ENCODE data around the gene PIGS. TPM values are rescaled to one million over a fixed set of nuclear protein-coding genes. Genes with fewer than 3 reads are reported as not detected.

Gene PIGS
- total and polyA plus RNA-seq, 4 donors: 10.0 to 71.9 (median 57.2) TPM

DNA sequence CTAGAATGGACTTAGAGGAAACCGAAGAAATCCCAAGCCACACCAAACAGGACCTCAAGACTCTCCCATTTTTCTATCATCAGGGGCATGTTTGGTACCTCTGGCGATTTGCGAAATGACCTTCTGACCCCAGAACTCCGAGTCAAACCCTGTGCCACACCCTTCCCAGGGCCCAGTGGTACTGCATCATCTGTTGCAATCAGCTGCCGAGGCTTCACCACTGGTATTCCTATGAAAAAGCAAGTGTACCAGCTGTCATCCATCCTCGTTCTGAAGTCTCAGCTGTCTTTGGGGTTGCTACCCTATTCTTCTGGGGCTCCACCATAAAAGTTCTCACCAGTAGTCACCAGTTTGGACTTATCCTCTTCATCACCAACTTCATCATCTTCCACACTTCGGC is 45.0 kb upstream of the PIGS start:
- Histone ChIP-seq H3K27me3 (ENCODE audit: control insufficient read depth in 3 of 3, insufficient read depth in 3 of 3, low read length in 2 of 3) (no peaks in the 10 kb centered on the region), H3K9ac (ENCODE audit: insufficient read depth in 1 of 2, low read length in 2 of 2) (no peak overlapping the region), H3K36me3 (ENCODE audit: control insufficient read depth in 4 of 4, insufficient read depth in 4 of 4, low read length in 4 of 4) (peaks cover 41 to 55% (median 52%) of the 10 kb centered on the region in 4 donors), H3K27ac (ENCODE audit: low read depth in 1 of 2, low read length in 1 of 2) (no peak overlapping the region), H3K4me3 (no peak overlapping the region), H3K9me3 (ENCODE audit: control insufficient read depth in 4 of 4, insufficient read depth in 3 of 4, low read length in 3 of 4) (no peaks in the 10 kb centered on the region), H3K4me1 (ENCODE audit: control insufficient read depth in 5 of 5, insufficient read depth in 5 of 5, low read length in 5 of 5) (no peaks in the 10 kb centered on the region)
- TF ChIP-seq, protein P1, sequence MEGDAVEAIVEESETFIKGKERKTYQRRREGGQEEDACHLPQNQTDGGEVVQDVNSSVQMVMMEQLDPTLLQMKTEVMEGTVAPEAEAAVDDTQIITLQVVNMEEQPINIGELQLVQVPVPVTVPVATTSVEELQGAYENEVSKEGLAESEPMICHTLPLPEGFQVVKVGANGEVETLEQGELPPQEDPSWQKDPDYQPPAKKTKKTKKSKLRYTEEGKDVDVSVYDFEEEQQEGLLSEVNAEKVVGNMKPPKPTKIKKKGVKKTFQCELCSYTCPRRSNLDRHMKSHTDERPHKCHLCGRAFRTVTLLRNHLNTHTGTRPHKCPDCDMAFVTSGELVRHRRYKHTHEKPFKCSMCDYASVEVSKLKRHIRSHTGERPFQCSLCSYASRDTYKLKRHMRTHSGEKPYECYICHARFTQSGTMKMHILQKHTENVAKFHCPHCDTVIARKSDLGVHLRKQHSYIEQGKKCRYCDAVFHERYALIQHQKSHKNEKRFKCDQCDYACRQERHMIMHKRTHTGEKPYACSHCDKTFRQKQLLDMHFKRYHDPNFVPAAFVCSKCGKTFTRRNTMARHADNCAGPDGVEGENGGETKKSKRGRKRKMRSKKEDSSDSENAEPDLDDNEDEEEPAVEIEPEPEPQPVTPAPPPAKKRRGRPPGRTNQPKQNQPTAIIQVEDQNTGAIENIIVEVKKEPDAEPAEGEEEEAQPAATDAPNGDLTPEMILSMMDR (IDR thresholded peaks at IDR 0.05; ENCODE audit: control extremely low read depth, extremely low read depth): no peak
- ATAC-seq (ENCODE audit: insufficient read depth, low FRiP score): no peak
- 87 to 88% methylated on average over 7 of the region's 7 CpGs for WGBS, 2 donors
- DNase-seq: no peak

DNA sequence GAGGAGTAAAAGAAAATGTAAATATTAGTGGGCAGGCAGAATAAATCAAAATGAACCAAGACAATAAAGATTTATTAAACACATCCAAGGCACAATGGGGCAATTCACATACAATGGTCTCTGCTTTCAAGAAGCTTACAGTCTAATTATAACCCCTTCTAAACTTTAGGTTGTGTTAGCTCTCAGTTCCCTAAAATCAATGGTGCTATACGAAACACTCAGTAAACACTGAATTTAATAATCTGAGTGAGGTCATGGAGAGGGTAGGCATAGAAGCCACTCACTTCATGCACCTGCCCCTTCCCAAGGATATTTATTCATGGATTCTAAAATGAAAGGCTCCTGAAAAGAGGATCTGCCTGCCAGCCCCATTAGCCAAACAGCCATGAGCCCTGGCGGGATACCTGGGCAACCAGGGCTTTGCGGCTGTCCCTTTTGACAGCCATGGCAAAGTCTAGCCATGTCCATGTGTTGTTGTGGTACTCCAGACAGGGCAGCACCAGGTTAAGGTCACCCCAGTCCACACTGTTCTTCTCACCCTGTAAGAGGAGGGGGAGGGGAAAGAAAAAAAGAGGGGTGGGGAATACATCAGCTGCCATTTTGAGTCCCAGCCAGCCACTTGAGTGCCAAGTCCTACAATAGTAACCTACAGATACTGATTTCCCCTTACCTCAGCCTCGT is 44.1 kb upstream of the PIGS start:
- Histone ChIP-seq H3K36me3 (ENCODE audit: control insufficient read depth in 4 of 4, insufficient read depth in 4 of 4, low read length in 4 of 4) (peaks cover 32 to 53% (median 44%) of the 10 kb centered on the region in 4 donors), H3K4me1 (ENCODE audit: control insufficient read depth in 5 of 5, insufficient read depth in 5 of 5, low read length in 5 of 5) (no peaks in the 10 kb centered on the region), H3K27me3 (ENCODE audit: control insufficient read depth in 3 of 3, insufficient read depth in 3 of 3, low read length in 2 of 3) (no peaks in the 10 kb centered on the region), H3K27ac (ENCODE audit: low read depth in 1 of 2, low read length in 1 of 2) (no peak overlapping the region), H3K9ac (ENCODE audit: insufficient read depth in 1 of 2, low read length in 2 of 2) (no peak overlapping the region), H3K9me3 (ENCODE audit: control insufficient read depth in 4 of 4, insufficient read depth in 3 of 4, low read length in 3 of 4) (no peaks in the 10 kb centered on the region), H3K4me3 (no peak overlapping the region)
- ATAC-seq (ENCODE audit: insufficient read depth, low FRiP score): no peak
- TF ChIP-seq, protein P1 (IDR thresholded peaks at IDR 0.05; ENCODE audit: control extremely low read depth, extremely low read depth): no peak
- no peak for DNase-seq
- 88 to 91% methylated on average over 4 of the region's 4 CpGs for WGBS, 2 donors

DNA sequence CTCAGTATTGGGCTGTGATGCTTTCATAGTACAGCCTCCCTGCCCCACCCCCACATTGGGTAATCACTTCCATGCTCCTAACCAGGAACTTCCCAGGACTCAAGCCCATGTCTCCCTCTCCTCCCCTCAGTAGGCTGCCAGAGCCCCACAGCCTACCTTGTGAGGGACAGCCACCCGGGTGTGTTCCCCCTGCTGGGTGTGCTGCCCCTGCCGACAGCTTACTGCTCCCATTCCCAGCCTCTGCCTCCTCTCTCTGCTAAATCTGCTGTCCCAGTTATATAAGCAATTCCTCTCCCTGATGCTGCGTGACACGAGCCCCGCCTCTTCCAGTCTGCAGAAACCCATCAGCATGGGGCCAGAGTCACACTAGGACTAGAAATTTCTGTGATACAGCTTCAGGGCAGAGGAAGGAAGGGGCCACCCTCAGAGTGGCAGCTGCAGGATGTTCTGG is 42.6 kb upstream of the PIGS start, which contains the start of gene RSKR:
TSS of gene RSKR (minus strand) at position 255 of the 451 bp plus-strand sequence. CDS start at position 231, 24 bp downstream.
- Histone ChIP-seq H3K27ac (ENCODE audit: low read depth in 1 of 2, low read length in 1 of 2) (no peak within 1 kb of the TSS), H3K4me3 (no peak within 1 kb of the TSS), H3K4me1 (ENCODE audit: control insufficient read depth in 5 of 5, insufficient read depth in 5 of 5, low read length in 5 of 5) (no peaks in the 10 kb centered on the region), H3K9ac (ENCODE audit: insufficient read depth in 1 of 2, low read length in 2 of 2) (no peak within 1 kb of the TSS), H3K9me3 (ENCODE audit: control insufficient read depth in 4 of 4, insufficient read depth in 3 of 4, low read length in 3 of 4) (no peaks in the 10 kb centered on the region), H3K36me3 (ENCODE audit: control insufficient read depth in 4 of 4, insufficient read depth in 4 of 4, low read length in 4 of 4) (peaks cover 23 to 40% (median 33%) of the 10 kb centered on the region in 4 donors), H3K27me3 (ENCODE audit: control insufficient read depth in 3 of 3, insufficient read depth in 3 of 3, low read length in 2 of 3) (no peaks in the 10 kb centered on the region)
- ATAC-seq (ENCODE audit: insufficient read depth, low FRiP score): no peak
- DNase-seq: no peak
- 54 to 73% methylated on average over 5 of the region's 5 CpGs for WGBS, 2 donors
- TF ChIP-seq, protein P1 (IDR thresholded peaks at IDR 0.05; ENCODE audit: control extremely low read depth, extremely low read depth): no peak

All from lung (tissue), 12 donors.